HG03469 (cell line): ENCODE results near the gene STARD10.

Experiments used
- ATAC-seq: cut with Tn5 transposase; IDR thresholded peaks from one replicate; pipeline ENCODE4 v1.9.1; 2021; ENCODE audit warnings: mild to moderate bottlenecking, moderate library complexity, moderate number of reproducible peaks; ENCODE audit not compliant: unreplicated experiment

STARD10 gene

GRCh38 chr11:72712168-72712751 lies 81.6 kb downstream of the STARD10 start:
- no peak for ATAC-seq

GRCh38 chr11:72711141-72711540 lies 82.7 kb downstream of the STARD10 start:
- ATAC-seq: no peak

GRCh38 chr11:72710278-72710677 lies 83.6 kb downstream of the STARD10 start:
- no peak for ATAC-seq

- ATAC-seq: no peak
Observed at GRCh38 chr11:72709478-72710238, 84.2 kb downstream of the STARD10 start.

GRCh38 chr11:72707032-72707431 lies 86.8 kb downstream of the STARD10 start:
- ATAC-seq: no peak

GRCh38 chr11:72706579-72706978 lies 87.3 kb downstream of the STARD10 start:
- ATAC-seq: no peak

- no peak for ATAC-seq
Observed at GRCh38 chr11:72705442-72706365, 88.1 kb downstream of the STARD10 start.

- ATAC-seq: no peak
Observed at GRCh38 chr11:72704783-72705265, 89.0 kb downstream of the STARD10 start.
